GM18951 (cell line): ENCODE data around the gene NOCT.
A peak's percentile ranks its signal among the peaks of the same experiment; 100 is the strongest.

ENCODE experiments used
- POLR2A ChIP-seq: IDR thresholded peaks from 4 replicates; pipeline ENCODE4 v1.6.1; 2011; ENCODE audit warnings: mild to moderate bottlenecking; ENCODE audit not compliant: insufficient read length, insufficient read depth; ENCODE audit errors: extremely low read depth
- in situ Hi-C: fragments of 300-500 bp; cut with MboI; formaldehyde crosslinking; loops from one replicate; pipeline ENCODE4 v1.12.0; 2022; ENCODE audit warnings: low sequenced_read_pairs, mixed read lengths, inconsistent platforms; ENCODE audit not compliant: unreplicated experiment

Gene NOCT, protein sequence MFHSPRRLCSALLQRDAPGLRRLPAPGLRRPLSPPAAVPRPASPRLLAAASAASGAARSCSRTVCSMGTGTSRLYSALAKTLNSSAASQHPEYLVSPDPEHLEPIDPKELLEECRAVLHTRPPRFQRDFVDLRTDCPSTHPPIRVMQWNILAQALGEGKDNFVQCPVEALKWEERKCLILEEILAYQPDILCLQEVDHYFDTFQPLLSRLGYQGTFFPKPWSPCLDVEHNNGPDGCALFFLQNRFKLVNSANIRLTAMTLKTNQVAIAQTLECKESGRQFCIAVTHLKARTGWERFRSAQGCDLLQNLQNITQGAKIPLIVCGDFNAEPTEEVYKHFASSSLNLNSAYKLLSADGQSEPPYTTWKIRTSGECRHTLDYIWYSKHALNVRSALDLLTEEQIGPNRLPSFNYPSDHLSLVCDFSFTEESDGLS

DNA sequence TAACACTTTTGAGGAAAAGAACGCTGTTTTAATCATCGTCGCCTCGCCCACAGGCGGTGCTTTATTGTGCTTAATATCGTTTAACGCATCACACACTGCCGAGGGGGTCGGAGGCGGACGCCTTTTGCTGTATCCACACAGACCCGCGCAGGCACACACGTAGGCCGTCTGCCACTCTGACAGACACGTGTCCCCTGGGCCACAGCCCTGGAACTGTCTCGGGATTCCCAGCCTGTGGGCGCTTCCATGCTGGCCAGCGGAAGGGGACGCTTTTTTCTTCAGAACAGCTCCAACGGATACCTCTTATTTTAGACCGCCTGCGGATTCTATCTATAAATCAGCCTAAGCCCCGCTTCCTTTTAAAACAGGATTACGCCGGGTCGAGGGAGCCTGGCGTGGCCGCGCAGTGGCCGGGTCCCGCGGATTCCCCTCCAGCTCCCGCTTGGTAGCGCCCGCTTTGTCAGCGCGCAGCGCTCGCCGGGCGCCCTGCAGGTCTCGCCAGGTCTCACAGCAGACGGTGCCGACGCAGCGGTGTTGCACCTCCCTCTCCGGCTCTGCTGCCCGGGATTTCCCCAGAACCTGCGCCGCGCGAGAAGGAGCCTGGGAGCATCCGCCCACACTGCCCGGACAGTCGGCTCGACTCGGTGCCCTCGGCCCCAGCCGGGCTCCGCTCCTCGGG lies at the start of gene NOCT:
Gene NOCT, plus strand, starts transcription at position 513 of the 679 bp plus-strand sequence. CDS start 201 bp downstream, outside the sequence.
- peak; percentile 99 for TF ChIP-seq POLR2A

DNA sequence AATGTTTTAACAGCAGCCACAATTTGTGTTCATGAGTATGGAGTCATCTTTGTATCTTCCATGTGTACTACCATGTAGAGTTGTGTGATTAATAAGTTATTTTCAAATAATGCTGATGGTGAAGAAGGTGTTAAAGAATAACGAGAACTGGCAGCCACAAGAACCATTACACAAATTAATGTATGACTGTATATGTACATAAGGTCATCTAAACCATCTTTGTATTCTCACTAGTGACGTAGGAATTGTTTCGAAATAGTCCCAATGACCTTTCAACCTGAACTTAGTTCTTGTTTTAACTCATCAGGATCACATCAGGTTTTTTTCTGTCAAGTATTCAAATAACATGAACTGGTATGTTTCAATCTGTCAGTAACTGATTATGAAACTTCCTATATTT lies 48.3 kb upstream of the NOCT start:
- in situ Hi-C loops: no loop called here
- no peak for TF ChIP-seq POLR2A

More for the DNA sequence above, at the start of gene NOCT:
- in situ Hi-C loops: no loop called here

DNA sequence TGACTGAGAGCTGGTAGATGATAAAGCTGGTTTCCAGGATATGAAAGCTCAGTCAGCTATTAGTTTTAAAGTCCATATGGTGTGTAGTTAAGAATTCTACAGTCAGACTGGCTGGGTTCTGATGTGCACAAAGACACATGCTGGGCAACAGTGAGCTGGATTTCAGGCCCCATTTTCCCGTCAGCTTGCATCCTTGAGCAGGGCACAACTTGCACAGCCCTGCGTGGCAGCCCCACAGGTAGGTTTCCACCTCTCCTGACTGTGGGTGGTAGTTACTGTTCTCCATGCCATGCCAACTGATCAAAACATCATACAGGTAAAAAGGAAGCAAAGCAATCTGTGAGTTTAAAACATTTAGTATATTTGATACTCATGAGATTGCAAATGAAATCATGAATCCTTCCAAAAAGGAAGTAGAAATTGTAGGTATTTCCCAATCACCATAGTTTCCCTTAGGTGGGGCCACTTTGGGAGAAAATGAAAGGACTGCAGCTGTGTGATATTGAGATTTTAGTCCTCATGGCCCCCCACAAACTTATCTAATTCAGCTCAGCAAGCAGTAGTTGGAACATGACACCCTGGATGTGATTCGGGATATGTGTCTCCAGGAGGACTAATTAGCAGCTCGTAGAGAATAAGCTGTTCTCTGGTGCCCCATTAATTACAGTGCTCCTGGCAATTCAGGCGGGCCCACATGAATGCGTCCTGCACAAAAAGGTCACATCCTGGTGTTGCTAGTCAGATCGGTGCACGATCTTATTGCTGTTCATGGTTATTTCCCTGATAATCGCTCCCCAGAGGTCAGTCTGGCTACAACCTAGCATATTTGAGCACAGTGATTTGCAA lies 42.4 kb upstream of the NOCT start:
- in situ Hi-C loops: no loop called here
- no peak for TF ChIP-seq POLR2A

DNA sequence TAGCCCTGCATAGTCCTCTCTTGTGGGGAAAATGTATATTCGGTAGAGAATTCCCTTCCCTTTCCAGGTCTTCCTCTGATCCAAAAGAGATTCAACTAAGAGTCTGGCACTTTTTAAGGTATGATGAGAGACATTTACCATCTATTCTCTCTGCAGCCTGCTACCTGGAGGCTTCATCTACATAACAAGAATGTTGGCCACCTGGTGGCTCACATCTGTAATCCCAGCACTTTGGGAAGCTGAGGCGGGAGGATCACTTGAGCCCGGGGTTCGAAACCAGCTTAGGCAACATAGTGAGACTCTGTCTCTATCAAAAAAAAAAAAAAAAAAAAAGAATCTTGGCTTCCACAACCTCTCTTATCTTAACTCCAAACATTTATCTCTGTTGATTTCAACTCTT lies 40.4 kb upstream of the NOCT start:
- TF ChIP-seq POLR2A: no peak

DNA sequence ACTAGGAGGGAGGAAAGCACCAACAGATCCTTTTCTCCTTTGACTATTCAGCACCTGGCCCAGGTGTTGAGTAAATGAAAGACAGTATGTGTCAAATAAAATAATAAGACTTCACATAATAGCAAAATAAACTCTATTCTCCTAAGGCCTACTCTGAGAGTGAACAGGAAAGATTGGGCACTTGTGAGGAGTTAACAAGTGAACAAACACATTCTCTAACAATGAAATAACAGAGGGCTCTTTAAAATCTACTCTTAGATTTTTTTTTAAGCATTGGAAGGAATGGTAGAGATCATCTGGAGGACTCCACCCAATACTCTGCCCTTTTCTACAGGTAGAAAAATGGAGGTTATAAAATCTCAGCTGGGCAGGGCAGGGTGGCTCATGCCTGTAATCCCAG lies 39.1 kb upstream of the NOCT start:
- in situ Hi-C loops: no loop called here
- no peak for TF ChIP-seq POLR2A

More for the DNA sequence above, 40.4 kb upstream of the NOCT start:
- in situ Hi-C loops: no loop called here

DNA sequence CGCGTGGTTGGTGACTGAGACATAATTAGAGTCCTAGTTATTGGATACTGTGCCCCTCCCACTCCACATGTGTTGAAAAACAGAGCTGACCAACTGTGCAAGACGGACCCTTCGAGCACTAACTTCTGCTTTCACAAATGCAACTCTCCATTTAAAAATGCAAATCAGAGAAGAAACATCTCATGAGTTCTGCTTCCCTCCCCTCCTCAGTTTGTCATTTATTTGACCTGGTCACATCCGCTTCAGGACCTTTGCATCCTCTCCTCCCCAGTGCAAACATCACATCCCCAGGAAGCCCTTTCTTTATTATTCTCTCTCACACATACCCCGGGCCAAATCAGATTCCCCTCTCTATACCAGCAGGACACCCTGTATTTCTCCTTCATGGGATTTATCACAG lies 38.1 kb upstream of the NOCT start:
- no peak for TF ChIP-seq POLR2A
- in situ Hi-C loops: no loop called here

DNA sequence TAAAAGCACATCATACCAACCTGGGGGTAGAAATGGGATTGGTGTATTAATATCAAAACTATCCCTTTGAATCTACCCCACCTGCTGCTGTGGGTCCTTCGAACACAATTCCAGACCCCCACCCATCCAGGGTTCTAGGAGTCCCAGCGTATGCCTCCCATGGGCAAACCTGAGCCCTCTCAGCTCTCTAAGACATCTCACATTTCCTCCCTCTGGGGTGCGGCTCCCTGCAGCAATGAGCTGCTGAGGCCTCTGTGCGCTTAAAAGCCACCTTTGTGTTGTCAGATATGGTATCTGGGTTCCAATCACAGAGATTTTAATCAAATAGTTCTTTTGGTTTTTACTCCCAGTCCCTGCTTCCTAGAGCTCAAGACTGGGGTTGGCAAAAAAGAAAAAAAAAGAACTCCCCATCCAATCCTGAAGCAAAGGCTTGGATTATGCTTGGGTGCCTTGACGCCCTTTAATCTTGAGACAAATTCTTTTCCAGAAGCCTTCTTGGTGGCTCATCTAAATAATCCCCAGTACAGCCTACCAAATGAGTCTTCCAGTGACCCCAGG lies 37.5 kb upstream of the NOCT start:
- TF ChIP-seq POLR2A: no peak
- in situ Hi-C loops: no loop called here

DNA sequence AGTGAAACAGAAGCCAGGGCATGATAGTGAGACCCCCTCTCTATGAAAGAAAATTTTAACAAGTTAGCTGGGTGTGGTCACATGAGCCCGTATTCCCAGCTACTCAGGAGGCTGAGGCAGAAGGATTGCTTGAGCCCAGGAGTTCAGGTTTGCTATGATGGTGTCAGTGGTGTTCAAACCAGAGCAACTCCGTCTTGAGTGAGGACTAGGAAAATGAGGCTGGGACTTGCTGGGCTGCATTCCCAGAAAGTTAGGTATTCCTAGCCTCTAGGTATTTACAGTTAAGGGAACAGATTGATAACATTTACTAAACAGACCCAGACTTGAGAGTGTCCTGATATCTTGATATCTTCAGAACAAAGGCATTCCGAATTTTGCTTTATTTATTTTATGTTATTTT lies 37.0 kb upstream of the NOCT start:
- no peak for TF ChIP-seq POLR2A
- in situ Hi-C loops: no loop called here

DNA sequence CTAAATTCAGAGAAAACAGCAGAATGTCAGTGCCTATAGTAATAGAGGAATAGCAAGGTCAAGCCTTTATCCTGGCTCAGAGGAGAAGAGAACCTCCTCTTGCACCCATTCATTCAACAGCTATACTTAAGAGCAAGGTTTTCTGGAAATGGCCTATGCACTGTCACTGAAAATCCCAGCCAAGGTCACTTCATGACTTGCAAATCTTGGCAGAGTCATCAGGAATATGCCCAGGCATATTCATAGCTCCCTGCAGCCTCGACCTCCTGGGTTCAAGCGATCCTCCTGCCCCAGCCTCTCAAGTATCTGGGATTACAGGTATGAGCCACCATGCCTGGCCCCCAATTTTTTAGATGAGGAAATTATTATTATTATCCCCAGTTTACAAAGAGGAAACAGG lies 35.8 kb upstream of the NOCT start:
- TF ChIP-seq POLR2A: no peak
- in situ Hi-C loops: no loop called here

DNA sequence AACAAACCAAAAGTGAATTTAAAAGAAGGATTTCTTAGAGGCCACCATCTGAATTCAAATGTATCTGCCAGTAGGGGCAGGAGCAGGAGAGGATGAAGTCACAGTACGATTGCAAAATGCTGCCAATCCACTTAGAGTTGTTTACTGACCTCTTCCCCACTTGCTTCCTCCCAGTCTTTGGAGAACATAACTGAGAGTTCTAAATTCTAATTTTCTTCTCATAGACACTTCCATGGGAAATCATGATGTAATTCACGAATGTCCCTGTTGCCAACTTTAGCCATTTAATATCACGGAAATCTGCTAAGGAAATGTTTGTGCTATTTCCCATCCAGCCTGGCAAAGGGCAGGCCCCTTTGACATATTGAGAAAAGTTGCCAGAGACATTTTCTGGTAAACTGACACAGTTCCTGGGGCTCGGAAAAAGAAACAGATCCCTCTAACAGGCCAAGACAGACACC lies 33.6 kb upstream of the NOCT start:
- no peak for TF ChIP-seq POLR2A
- in situ Hi-C loops: no loop called here

DNA sequence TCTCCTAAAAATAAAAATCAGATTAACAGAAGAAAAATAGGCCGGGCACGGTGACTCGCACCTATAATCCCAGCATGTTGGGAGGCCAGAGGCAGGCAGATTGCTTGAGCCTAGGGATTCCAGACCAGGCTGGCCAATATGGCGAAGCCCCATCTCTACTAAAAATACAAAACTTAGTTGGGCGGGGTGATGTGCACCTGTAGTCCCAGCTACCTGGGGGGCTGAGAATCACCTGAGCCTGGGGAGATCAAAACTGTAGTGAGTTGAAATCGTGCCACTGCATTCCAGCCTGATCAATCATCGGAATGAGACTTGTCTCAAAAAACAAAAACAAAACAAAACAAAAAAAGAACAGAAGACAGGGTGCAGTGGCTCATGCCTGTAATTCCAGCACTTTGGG lies 32.8 kb upstream of the NOCT start:
- in situ Hi-C loops: no loop called here

DNA sequence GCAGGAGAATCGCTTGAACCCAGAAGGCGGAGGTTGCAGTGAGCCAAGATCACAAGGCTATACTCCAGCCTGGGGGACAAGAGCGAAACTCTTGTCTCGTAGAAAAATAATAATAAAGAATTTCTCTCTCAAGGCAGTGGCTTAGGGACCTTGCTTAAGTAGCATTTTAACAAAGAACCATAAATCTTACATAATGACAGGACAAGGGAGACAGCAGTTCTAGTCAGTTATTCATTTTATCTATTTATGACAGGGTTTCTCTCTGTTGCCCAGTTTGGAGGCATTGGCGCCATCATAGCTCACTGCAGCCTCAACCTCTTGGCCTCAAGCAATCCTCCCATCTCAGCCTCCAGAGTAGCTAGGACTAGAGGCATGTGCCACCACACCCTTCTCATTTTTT lies 31.9 kb upstream of the NOCT start:
- TF ChIP-seq POLR2A: no peak
- in situ Hi-C loops: no loop called here

More for the DNA sequence above, 32.8 kb upstream of the NOCT start:
- TF ChIP-seq POLR2A: no peak

DNA sequence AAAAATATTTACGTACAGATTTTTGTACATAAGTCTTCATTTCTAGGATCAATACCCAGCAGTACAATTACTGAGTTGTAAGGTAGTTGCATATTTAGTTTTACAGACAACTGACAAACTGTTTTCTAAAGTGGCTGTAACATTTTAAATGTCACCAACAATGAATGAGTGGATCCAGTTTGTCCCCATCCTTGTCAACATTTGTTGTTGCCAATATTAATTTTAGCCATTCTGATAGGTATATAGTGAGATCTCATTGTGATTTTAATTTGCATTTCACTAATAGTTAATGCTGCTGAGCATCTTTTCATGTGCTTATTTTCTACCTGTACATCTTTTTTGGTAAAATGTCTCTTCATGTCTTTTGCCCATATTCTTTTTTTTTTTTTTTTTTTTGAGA lies 30.9 kb upstream of the NOCT start:
- in situ Hi-C loops: no loop called here
- TF ChIP-seq POLR2A: no peak
